ENCODE data around the gene ZNF79.
A peak's percentile ranks its signal among the peaks of the same experiment; 100 is the strongest.

ZNF79 gene

DNA sequence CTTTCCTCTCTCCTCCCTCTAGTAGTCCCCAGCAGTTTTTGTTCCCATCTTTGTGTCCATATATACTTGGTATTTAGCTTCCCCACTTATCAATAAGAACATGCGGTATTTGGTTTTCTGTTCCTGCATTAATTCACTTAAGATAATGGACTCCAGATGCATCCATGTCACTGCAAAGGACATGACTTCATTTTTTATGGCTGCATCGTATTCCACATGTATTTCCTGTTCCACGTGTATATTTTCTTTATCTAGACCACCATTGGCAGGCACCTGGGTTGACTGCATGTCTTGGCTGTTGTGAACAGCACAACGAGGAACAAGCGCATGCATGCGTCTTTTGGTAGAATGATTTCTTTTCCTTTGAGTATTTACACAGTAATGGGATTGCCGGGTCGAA lies 6.2 kb downstream of the ZNF79 start:
- DNase-seq = no peak

- DNase-seq = peak; percentile 46
These were observed 13.5 kb downstream of the ZNF79 start for GRCh38 chr9:127437497-127438264.

- no peak for DNase-seq
These were observed 14.2 kb downstream of the ZNF79 start for GRCh38 chr9:127438394-127438793.

- no peak for DNase-seq
These were observed 20.2 kb downstream of the ZNF79 start for GRCh38 chr9:127444283-127444920.

DNA sequence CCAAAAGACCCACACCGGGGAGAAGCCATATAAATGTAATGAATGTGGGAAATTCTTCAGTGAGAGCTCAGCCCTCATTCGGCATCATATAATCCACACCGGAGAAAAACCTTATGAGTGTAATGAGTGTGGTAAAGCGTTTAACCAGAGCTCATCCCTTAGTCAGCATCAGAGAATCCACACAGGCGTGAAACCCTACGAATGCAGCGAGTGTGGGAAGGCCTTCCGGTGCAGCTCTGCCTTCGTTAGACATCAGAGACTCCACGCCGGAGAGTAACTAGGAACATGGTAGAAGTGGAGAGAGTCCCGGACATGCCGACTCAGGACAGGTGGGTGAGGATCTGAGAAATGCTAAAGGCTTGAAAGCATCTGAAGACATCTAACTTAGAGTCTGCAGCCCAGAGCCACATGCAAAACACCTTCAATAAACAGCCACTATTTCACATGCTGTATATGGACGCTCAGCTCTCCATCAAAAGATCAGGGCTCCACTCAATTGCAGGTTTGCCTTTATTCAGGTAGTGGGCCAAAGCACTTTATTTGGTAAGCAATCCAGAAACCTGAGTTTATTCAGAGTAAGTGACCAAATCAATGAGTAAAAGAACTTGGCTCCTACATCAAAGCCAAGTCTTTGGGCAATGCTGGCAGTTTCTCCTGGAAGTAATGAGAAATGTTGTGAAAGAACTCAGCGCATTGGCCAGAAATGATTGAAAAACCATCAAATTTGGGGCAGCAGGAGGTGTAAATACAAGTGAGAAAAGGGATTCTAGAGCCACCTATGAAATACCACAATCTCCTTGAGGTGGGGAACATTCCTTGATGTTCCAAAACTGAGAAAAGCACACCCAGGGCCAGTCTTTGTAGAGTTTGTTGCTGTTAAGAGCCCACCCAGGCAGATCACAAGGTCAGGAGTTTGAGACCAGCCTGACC lies 21.0 kb downstream of the ZNF79 start:
- no peak for DNase-seq

- DNase-seq = no peak
These were observed 21.9 kb downstream of the ZNF79 start for GRCh38 chr9:127445851-127446712.

DNA sequence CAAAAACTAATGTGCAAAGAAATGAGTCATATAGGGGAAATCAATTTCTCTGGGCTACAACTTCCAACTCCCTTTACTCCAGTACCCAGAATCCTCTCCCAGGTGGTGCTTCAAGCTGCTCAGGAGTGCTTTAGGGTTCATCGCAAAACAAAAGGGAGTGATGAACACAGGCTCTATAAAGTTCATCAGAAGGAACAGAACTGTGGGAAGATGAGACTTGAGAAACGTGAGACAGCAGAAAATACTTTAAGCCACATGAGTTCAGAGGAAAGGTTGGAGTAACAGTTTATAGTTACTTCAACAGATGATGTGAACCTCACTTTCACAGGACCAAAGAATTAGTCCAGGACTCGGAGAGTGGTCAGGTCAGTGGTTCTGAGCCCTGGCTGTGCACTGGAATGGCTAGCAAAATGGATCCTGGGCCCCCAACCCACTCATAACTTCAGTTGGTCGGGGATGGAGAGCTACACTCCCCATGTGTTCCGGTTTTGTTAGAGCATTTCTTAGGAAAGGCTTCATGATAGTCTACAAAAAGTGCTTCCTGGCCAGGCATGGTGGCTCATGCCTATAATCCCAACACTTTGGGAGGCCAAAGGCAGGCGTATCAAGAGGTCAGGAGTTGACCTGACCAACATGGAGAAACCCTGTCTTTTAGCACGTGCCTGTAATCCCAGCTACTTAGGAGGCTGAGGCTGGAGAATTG lies 22.7 kb downstream of the ZNF79 start:
- no peak for DNase-seq

GRCh38 chr9:127447416-127448111 lies 23.4 kb downstream of the ZNF79 start:
- DNase-seq = no peak

DNA sequence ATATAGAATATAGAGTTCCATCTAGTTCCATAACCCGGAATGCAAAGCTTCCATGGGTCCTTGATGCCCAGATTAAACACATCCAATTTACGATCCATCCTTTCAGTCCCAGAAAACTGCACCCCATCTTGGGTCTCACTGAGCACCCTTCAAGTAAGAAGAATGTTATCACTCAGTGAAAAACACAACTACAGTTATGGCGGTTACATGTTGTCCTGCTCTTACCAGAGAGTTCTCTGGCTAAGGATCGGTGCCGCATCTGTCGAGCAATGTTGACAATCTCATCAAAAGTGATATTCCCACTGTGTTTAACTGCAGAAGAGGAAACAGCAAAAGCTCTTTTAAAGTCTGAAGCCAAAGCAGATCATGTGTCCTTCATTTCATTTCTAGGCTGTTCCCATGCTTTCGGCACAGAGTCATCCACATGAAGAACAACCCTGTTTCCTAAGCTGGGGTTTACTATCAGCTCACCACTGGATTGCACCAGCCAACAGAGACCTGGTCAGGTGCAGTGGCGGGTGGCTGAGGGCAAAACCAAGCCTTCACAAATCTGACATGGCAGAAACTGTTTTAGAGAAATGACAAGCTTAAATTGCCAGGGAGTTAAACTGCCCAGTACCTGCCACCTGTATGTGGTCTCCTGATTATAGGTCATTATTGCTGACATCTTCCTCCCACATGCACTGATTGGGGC lies 24.1 kb downstream of the ZNF79 start:
- DNase-seq = no peak

- DNase-seq = no peak
These were observed 25.3 kb downstream of the ZNF79 start for GRCh38 chr9:127449332-127449966.

DNA sequence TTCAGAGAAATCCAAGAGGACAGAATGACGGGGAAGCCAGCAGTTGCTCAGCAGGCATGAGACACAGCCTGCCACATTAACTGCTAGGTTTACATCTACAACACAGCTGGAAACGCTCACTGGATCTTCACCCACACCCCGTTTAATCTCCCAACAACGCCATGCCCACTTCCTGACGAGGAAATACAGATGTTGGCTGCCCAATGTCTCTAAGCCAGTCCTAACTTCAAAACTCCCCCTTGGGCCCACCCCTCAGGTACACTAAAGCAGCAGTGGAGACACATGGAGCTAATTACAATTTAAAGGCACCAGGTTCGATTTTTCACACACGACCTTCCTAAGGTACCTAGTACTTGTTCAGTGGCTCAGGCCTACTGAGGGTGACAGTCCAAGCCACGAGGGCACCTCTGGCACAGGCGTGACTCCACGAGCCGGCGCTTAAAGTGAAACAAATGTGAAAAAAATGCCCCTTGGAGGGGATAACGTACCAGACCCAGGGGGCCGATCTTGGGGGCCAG lies 26.1 kb downstream of the ZNF79 start:
- DNase-seq = no peak

GRCh38 chr9:127450830-127451607 lies 26.8 kb downstream of the ZNF79 start, which contains the start of the genes LRSAM1 and RPL12:
TSS of gene LRSAM1 (plus strand) at chr9:127451510. CDS start at chr9:127454528, 3,018 bp downstream.
TSS of gene RPL12 (minus strand) at chr9:127451406. CDS start at chr9:127451317, 89 bp downstream.
- DNase-seq = peak; percentile 98

DNA sequence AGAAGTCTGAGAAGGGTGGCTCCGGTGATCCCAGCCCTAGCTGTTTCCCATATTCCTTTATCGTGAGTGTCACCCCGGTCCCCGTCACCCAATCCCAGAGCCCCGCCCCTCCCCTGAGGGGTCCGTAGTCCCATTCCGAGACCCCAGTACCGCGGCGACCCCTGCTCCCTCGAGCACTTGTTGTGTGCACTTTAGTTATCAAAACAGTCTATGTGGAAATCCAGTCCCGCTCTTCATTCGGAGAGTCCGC lies 27.4 kb downstream of the ZNF79 start:
- DNase-seq = no peak

GRCh38 chr9:127451858-127452656 lies 27.9 kb downstream of the ZNF79 start:
- peak; percentile 54 for DNase-seq

DNA sequence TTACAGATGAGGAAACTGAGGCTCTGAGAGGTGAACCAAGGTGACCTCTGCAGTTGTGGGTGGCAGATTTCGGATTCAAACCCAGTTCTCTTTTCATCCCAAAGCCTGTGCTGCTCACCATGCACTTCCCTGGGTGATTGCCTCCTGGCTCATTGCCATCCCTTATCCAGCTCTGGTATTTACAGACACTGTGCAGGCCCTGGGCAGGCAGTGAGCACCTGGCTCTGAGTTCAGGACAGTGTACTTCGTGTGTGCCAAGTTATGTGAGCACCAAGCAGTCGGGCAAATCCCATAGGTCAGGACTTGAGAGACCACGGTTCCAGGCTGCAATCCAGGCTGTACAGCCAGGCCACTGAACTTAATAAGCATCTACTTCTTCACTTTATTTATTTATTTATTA lies 28.5 kb downstream of the ZNF79 start:
- DNase-seq = no peak

- no peak for DNase-seq
These were observed 31.3 kb downstream of the ZNF79 start for GRCh38 chr9:127455324-127455992.

DNA sequence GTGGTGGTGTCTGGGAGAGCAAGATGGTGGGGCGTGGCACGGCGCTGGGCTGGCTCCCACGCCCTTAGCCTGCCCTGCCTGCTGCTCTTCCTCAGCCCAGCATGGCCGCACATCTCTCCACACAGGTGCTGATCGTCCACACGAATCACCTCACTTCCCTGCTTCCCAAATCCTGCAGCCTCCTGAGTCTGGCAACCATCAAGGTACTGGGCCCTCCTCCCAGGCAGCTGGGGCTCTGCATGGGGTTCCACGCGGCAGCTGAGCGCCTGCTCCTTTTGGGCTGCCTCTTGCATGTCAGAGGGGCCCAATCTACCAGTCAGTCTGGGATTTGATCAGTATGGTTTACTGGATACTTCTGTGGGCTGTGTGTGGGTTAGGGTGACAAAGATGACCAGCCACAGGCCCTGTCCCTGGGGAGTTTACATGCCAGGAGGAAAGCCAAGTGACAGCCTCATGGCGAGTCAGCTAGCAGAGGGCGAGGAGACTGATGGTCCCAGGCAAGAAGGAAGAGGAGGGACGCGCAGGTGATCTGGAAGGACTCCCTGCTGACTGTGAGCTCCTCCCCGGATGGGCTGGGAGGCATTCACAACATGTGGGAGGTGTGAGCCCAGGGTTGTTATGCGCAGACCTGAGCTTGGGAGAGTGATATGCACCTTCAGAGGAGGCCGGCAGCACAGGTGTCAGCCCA lies 33.2 kb downstream of the ZNF79 start:
- no peak for DNase-seq

Measured in CD4-positive, alpha-beta T cell treated with Interleukin-21 for 1 hour (primary cell).